Right ventricle myocardium inferior (tissue), 1 donor: ENCODE measurements around the gene COL4A6. TPM values are rescaled to one million over a fixed set of nuclear protein-coding genes. Genes with fewer than 3 reads are reported as not detected.
"Not testable (repeated sequence)": the region's sequence is repeated elsewhere in the genome, so short reads cannot be mapped to it uniquely, and the experiment has no call there.

Experiments
- ATAC-seq: fragments of 200-7000 bp; cut with Tn5 transposase; one replicate; pipeline ENCODE4 v1.9.1; 2020; ENCODE audit warnings: mild to moderate bottlenecking, moderate library complexity
- DNase-seq: peaks from one replicate; pipeline ENCODE4 v3.0.0; 2021; ENCODE audit errors: missing footprints
- intact Hi-C: fragments of 100-400 bp; cut with DNase I; formaldehyde crosslinking; loops from one replicate; pipeline ENCODE4 v1.11.0; 2022
- long read RNA-seq: library from polyadenylated mRNA; unstranded; transcript quantifications from one replicate; pipeline ENCODE4 v2.0.0, GENCODE V29; 2021
- total RNA-seq: library from RNA; stranded (reverse); fragmentation: NEBNext Ultra II Directional; extraction: Animal tissue kit (Norgen Biotek cat#: 25700); gene quantifications from one replicate; pipeline ENCODE4 v1.2.1, GENCODE V29; 2021
- donor health status: DM: no; HTN: yes; CAD: no; lungs with severe emphysema.

The COL4A6 gene
- total RNA-seq = 8.3 TPM
- long read RNA-seq, partial matches to known transcripts = 3 of 4 reads
- long read RNA-seq, other reads (novel, unspliced or antisense) = 1 of 4 reads

DNA sequence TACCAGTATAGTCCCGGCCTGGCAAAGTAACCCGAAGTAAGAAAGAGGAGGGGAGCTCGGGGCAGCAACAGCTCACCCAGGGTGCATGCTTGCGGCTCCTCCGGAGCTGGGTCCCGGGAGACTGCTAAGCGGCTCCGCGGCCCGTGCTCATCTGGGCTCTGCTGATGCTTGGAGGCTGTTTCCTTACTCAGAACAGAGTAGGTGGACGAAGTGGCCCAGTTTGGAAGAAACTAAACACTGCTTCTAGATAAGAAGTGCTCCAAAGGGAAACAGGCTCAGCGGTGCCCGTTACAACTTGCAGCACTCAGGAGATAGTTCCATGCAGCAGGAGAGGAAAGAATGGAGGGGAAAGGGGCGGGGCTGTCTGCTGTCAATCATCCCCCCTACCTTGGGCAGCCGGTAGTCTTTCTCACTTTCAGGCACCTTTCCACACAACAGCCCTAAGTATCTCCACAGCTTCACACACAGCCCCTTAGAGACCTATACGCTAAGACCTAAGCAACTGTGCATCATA, at the start of gene COL4A6:
COL4A6 (minus strand) TSS at position 313 of the 514 bp plus-strand sequence; CDS start at position 87, 226 bp downstream.
- ATAC-seq (peak; percentile 42), DNase-seq (no peak)
- intact Hi-C loops = no loop called here

DNA sequence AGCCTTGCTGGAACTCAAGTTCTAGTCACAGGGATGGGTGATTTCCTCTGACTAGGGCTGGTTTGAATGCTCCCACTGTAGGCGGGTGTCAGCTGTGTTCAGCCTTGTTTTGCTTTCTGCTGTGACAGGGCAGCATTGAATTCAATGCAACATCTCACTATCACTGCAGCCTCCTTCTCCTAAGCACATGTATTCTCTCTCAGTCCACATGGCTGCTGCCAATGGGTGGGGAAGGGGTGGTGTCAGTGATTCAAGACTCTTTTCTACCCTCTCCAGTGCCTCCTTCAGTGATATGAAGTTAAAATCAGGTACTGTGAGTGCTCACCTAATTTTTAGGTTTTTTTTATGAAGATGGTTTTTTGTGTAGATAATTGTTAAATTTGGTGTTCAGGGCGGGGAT, 47.7 kb upstream of the COL4A6 start:
- no peak for DNase-seq
- no peak for ATAC-seq
- intact Hi-C loops = no loop called here

DNA sequence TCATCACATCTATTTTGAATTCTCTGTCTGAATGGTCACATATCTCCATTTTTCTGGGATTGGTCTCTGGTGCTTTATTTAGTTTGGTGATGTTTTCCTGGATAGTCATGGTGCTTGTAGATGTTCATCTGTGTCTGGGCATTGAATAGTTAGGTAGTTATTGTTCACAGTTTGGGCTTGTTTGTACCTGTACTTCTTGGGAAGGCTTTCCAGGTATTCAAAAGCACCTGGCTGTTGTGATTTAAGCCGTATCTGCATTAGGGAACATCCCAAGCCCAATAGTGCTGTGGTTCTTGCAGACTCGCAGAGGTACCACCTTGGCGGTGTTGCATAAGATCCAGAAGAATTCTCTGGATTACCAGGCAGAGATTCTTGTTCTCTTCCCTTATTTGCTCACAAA, 46.0 kb upstream of the COL4A6 start:
- DNase-seq (no peak), ATAC-seq (no peak)
- intact Hi-C loops = no loop called here

DNA sequence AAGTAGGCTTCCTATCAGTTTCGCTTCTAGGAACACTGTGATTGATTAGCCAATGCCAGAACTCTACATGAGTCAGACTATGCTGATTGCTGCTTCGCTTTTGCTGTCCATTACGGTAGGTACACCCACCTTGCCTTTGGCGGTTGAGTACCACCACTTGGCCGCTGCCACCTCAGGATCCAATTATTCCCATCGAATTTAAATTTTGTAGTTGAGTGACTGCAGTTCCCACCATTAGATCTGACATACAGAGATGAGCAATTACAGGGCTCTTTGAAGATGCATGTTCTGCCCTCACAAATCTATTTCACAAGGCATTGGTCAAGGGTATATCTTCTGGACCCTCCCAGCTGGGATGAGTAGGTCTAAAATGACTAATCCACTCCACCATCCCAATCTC, 43.3 kb upstream of the COL4A6 start:
- DNase-seq, intact Hi-C loops, ATAC-seq: not testable (repeated sequence)

DNA sequence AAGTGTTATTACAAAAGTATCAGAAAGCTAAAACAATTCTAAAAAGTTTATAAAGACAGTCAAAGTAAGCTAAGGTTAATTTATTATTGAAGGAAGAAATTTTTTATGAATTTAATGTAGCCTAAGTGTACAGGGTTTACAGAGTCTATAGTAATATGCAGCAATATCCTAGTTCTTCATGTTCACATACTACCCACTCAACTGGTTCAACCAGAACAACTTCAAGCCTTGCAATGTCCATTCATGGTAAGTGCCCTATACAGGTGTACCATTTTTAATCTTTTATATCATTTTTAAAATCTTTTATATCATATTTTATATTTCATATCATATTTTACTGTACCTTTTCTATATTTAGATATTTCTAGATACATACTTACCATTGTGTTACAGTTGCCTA, 35.8 kb upstream of the COL4A6 start:
- ATAC-seq (no peak), DNase-seq (no peak)
- intact Hi-C loops = no loop called here

DNA sequence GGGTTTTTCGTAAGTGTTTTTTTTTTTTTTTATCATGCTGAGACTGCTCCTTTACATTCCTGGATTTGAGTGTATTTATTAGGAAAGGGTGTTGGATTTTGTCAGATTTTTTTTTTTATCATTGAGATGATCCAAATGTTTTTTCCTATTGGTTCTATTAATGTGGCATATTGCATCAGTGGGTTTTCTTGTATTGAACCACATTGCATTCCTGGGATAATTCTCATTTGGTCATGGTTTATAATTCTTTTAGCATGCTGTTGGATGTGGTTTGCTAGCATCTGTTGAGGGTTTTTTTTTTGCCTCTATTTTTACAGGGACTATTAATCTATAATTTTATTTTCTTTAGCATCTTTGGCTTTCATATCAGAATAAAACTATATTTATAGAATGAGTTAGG, 30.3 kb upstream of the COL4A6 start:
- intact Hi-C loops = no loop called here
- ATAC-seq = no peak
- DNase-seq = no peak

DNA sequence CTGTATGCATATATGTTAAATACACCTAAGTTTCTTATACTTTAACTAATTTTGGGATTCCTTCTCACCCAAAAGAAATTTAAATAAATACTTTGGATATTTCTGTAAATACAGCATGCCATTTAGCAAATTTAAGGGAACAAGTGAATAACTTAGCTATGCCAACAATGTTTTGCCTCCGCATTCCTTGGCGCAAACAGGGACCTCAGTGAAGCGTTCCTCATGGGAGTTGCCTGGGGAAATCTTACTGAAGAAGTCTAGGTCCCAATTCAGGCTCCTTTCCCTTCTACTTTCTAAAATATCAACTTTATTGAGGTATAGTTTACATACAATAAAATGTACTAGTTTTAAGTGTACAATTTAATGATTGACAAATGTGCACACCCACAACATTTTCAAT, 26.4 kb upstream of the COL4A6 start:
- no peak for DNase-seq
- intact Hi-C loops = no loop called here
- no peak for ATAC-seq

DNA sequence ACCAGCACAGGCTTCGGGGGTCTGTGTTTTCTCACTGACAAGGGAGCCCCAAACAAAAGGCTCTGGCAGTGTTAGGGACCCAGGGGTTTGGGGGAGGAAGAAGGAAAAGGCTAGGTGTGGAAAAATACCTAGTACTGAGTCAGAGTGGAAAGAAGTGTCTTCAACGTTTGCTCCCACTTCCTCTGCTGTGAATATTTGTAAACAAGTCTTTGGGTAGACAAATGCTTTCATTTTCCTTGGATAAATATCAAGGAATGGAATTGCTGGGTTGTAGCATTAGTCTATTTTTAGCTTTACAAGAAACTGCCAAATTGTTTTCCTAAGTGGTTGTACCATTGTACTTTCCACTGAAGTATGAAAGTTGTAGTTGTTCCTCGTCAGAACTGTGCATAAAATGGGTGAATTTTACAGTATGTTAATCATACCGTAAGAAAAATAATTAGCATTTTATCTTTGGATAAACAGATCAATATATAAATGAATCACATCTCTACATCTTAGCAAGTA, 18.8 kb upstream of the COL4A6 start:
- intact Hi-C loops = no loop called here
- ATAC-seq (no peak), DNase-seq (no peak)

DNA sequence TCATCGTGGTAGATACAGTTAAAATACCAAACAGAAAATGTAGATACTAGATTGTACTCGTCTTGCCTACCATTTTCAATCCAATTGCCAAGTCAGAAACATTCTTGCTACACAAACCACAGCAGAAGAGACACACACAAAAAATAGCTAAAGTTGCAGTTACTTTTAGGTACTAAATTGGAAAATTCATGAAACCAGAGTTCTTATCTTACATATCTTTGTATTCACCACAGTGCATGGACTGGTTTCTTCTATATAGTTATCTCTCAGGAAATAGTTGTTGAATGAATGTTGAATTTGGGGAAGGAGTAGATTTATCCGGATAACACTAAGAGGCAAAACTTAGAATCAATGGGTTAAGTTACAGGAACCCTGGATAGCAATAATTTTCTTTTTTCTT, 15.6 kb upstream of the COL4A6 start:
- DNase-seq = no peak
- no peak for ATAC-seq
- intact Hi-C loops = no loop called here

DNA sequence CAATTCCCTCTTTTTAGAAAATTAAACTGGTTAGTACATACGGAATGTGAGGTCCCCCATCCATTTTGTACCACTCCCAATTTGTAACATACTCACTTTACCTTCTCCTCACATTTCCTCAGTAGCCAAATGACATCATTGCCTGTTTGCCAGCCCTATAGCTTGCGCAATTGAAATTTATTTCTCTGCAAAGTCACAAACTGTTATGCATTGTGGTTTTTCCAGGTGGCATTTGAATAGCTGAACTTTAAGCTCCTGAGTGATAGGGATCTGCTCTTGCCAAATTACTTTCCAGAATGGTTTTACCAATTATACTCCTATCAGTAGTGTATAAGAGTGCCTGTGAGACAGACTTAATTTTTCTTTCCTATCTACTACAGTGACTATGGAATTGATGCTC, 9.1 kb upstream of the COL4A6 start:
- ATAC-seq = no peak
- intact Hi-C loops = loop anchor here (10.0 kb wide), 1 partner anchor 223 kb away; no protein-coding TSS in a partner anchor
- DNase-seq = no peak

DNA sequence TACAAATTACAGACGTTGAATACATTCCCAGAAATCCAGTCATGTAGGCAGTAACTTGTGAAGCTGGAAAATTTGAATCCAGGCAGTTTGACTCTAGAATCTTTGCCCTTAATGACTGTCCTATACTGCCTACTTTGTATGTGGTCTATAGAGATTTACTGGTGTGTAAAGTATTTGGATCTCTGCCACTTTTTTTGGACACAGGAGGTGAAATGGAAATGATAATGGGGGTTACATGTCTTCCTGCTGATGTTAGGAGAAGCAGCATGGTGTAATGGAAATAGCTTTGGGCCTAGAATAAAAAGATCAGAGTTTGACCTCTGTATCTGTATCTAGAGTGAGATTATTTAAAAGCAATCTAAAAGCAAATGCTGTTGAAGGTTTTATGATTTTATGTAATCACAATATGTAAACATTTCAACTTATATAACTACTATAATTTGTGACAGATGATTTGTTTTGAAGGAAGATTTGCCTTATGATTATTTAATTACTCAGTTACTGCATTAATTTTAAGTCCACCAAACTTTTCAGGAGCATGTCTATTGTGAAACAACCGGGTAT, 4.8 kb upstream of the COL4A6 start:
- ATAC-seq (no peak), DNase-seq (no peak)
- intact Hi-C loops = loop anchor here (10.0 kb wide), 1 partner anchor 218 kb away; no protein-coding TSS in a partner anchor

DNA sequence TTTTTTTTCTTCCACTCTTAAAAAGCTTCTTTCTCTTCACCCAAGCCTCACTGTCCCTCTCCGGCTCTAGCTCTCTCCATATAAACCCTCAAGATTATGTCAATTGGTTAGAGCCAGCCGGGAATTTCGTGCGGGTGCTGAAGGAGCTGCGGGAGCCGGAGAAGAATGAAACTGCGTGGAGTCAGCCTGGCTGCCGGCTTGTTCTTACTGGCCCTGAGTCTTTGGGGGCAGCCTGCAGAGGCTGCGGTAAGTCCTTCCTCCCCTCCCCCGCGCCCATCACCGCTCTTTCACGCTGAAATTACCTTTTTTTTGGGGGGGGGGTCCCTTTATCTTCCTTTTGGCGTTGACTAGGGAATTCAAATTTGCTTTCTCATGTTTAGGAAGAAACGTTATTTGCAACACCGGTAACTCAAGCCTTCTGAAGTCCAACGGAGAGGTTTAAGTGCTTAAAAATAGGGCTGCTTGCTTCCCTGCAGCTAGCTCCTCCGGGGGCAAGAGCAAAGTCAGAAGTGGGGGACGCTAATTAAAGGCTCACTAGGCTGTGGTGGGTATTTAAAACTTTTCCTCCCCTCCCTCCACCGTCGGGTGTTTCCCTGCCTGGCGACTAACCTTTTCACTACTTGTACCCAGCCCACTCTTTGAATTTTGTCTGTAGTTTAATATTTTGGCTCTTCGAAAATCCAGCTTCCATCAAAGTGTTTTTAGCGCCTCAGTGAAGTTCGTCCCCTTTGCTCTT, 1.9 kb upstream of the COL4A6 start:
- DNase-seq (peak; percentile 46), ATAC-seq (peak; percentile 59)
- intact Hi-C loops = loop anchor here (1.0 to 10.0 kb wide), 2 partner anchors 130 to 215 kb away; no protein-coding TSS in a partner anchor

DNA sequence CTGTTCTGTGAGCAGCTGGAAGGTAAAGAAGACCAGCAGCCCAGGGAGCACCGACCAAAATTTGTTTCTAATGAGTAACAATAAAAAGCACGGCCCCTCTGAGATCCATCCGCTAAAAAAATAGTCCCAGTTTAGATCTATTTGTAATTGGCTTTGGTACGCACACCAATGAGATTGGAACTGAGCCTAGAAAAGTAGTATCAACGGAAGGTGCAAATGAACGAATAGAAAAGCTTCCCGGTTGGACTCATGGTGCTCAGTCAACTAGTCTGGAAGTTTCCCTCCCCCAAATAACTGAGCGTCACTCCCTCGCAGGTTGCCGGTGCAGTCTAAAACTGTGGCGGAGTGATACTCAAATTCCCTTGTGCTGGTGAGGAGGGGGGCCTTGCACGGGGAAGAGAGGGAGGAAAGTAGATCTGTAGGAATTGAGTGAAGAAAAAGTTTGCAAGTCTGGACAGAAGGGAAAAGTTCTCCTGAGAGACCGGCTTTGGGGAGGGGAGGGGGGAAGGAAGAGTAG, 1.3 kb upstream of the COL4A6 start, which contains the start of gene COL4A5:
COL4A5 (plus strand) TSS at position 413 of the 517 bp plus-strand sequence. CDS start 288 bp downstream, outside the sequence.
- ATAC-seq (peak; percentile 92), DNase-seq (peak; percentile 54)
- intact Hi-C loops = loop anchor here (1.0 kb wide), 1 partner anchor 129 kb away; no protein-coding TSS in a partner anchor

DNA sequence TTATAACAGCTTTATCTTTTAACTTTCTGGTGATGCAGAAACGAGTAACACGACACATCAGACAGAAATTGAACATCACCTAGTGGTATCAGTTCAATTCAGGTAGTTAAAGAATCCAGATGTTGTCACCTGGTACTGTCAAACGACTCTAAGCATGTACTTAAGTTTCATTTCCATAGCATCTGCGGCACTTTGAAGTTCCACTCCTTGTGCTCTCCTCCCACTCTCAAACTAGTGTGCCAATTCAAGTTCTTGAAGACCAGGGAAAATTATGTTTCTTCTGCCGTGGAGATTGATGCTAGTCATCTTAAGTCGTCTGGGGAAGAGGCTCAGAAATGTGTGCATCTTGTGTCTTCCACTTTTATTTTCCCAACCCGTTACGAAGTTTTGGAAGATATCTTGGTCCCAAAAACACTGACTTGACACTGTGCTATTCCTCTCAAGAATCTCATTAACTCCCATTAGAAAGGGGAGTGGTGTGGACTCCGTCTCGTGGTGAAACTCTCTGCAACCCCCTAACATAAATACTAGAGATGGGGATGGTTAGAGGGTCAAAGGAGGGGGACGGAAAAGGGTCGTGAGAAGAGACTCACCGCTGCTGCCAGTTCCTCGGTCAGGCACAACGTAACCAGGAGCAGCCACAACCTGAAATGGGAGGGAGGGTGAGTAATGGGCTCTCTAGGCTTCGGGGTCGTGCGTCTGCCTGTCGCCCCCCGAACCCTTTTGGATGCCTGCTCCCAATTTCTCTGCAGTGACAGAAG, 693 bp downstream of the COL4A6 start:
- intact Hi-C loops = no loop called here
- ATAC-seq (no peak), DNase-seq (no peak)

DNA sequence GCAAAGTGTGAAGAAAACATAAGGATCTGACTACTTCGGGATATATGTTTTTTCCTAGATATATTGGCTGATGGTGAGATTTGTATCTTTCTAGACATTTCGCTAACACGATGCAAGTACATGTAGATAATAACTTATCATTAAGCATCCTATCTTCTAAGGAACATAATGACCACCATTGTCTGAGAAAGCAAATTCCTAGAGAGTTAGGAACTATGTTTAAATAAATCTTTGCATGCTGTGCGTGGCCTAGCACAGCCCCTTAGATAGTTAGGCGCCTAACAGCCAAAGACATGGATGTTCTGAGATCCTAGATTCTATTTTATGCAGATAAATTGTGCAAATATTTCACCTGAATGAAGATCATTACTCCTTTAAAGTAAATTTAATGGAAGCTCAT, 3.0 kb downstream of the COL4A6 start:
- intact Hi-C loops = no loop called here
- DNase-seq = no peak
- no peak for ATAC-seq

DNA sequence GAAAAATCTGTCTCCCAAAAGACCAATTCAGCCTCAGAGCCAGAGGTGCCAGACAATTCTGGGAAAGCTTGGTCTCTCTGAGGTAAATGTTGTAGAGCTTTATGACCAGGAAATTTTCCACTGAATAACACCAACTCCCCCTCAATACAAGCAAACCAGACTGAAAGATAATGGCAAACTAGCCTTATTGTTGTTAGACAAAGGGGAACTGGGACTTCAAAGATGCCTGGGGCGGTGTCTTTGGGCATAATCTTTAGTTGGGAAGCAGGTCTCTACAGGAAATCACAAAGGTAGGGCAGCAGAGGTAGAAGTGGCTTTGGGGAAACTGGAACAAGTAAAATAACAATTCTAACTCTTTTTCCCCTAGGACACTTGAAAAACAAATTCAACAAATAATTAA, 12.0 kb downstream of the COL4A6 start:
- ATAC-seq = no peak
- intact Hi-C loops = no loop called here
- no peak for DNase-seq

DNA sequence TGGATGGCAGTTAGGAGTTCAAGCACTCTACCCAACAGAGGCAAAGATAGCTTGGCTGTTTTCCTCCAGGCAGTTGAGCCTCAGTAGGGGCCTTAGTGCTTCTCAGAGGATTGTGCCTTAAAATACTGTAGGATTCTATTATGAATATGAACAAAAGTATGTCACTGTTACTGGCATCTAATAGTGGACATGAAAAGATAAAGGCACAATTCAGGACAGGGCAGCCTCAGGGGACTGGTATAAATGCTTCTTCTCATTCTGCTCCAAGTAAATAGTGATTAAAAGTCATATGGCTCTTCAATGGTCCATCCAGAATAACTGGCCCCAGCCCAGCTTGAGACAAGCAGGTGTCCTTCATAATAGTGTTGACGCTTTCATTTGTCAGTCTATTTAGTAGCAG, 17.7 kb downstream of the COL4A6 start:
- ATAC-seq = no peak
- no peak for DNase-seq
- intact Hi-C loops = no loop called here

DNA sequence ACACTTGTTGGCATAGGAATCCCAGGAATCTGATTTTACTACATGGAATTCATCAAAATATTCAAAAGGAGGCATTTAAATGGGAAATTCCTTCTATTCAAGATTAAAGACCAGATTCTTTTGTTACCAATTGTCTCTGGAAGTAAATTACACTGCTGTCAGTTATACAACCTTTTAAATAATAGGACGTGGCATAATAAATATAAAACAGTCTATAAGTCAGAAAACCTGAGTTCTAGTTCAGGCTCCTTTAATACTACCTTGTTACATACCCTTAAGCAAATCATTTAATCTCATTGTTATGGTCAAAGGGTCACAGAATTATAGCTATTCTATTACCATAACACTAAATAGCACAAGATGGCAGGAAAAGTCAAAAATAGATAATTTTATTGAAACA, 18.8 kb downstream of the COL4A6 start:
- no peak for DNase-seq
- no peak for ATAC-seq
- intact Hi-C loops = no loop called here

DNA sequence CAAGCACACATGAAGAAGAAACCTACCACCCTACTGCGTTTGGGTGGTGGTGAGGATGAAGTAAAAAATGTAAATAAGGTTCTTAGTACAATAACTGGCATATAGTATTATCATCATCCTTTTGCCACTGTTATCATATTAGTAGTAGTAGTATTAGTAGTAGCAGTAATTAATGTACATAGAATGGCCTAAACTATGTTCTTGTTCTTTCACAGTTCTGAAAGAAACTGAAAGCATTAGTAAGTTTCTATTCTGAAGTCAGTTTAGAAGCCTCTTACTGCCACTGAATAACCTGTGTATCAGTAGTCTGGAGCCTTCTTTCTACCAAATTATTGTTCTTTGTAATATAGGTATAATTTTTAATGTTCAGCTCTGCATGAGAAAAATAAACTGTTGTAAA, 21.0 kb downstream of the COL4A6 start:
- intact Hi-C loops = no loop called here
- ATAC-seq (no peak), DNase-seq (no peak)
